Nephron progenitor cell (in vitro differentiated cells): ENCODE data around the gene FERMT3.

Experiments
- DNase-seq: peaks from one replicate; pipeline ENCODE4 v3.0.0; 2021
- H3K27ac Mint-ChIP-seq: 2 replicates; pipeline ENCODE4 v1.8.0; 2021; ENCODE audit warnings: mild to moderate bottlenecking, moderate library complexity, mixed read lengths
- H3K27me3 Mint-ChIP-seq: 2 replicates; pipeline ENCODE4 v1.8.0; 2021; ENCODE audit warnings: mild to moderate bottlenecking, low read depth, mixed read lengths; ENCODE audit not compliant: poor library complexity
- H3K36me3 Mint-ChIP-seq: 2 replicates; pipeline ENCODE4 v1.8.0; 2021; ENCODE audit warnings: low read depth, mixed read lengths
- H3K4me1 Mint-ChIP-seq: 2 replicates; pipeline ENCODE4 v1.8.0; 2021; ENCODE audit warnings: mixed read lengths
- H3K4me3 Mint-ChIP-seq: 2 replicates; pipeline ENCODE4 v1.8.0; 2021; ENCODE audit warnings: mild to moderate bottlenecking, moderate library complexity, mixed read lengths
- H3K9me3 Mint-ChIP-seq: 2 replicates; pipeline ENCODE4 v1.8.0; 2021; ENCODE audit warnings: mild to moderate bottlenecking, moderate library complexity, mixed read lengths
- TF ChIP-seq, protein P1 (sequence below): fragments of 200-600 bp; sonication (generic); IDR thresholded peaks from 2 replicates; pipeline ENCODE4 v1.5.0; 2021; ENCODE audit warnings: antibody characterized with exemption

Gene FERMT3

DNA sequence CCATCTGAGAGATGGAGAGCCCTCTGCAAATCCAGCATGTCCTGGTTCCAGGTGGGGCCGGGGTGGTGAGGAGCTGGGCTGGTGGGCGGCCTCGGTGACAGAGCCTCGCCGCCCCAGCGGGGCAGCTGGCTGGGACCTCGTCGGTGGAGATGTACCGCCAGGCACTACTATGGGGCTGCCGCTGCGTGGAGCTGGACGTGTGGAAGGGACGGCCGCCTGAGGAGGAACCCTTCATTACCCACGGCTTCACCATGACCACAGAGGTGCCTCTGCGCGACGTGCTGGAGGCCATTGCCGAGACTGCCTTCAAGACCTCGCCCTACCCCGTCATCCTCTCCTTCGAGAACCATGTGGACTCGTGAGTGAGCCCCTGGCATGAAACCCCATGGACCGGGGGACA, 51.8 kb downstream of the FERMT3 start:
- no peak for DNase-seq

DNA sequence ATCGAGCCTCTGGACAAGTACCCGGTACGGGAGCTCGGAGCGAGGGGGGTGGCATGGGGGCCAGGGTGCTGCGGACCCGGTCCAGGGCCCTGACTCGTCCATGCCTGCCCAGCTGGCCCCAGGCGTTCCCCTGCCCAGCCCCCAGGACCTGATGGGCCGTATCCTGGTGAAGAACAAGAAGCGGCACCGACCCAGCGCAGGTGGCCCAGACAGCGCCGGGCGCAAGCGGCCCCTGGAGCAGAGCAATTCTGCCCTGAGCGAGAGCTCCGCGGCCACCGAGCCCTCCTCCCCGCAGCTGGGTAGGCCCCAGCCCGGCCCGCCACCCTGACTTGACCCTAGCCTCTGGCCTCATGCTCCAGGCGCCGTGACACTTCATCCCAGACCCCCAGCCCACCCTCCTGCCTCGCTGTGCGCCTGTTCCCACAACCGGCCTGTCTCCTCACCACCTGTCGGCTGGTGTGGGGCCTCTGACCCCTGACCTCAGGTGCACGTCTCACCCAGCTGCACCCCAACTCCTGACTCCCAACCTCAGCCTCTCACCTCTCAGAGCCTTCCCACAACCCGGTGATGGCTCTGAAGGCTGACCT, 52.5 kb downstream of the FERMT3 start:
- DNase-seq: no peak
- H3K4me3 Mint-ChIP-seq: no peak overlapping the region
- TF ChIP-seq, protein P1, sequence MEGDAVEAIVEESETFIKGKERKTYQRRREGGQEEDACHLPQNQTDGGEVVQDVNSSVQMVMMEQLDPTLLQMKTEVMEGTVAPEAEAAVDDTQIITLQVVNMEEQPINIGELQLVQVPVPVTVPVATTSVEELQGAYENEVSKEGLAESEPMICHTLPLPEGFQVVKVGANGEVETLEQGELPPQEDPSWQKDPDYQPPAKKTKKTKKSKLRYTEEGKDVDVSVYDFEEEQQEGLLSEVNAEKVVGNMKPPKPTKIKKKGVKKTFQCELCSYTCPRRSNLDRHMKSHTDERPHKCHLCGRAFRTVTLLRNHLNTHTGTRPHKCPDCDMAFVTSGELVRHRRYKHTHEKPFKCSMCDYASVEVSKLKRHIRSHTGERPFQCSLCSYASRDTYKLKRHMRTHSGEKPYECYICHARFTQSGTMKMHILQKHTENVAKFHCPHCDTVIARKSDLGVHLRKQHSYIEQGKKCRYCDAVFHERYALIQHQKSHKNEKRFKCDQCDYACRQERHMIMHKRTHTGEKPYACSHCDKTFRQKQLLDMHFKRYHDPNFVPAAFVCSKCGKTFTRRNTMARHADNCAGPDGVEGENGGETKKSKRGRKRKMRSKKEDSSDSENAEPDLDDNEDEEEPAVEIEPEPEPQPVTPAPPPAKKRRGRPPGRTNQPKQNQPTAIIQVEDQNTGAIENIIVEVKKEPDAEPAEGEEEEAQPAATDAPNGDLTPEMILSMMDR: no peak
- H3K4me1 Mint-ChIP-seq: peaks cover 25% of the 10 kb centered on the region
- H3K27ac Mint-ChIP-seq: peak overlapping the region; percentile 89
- H3K36me3 Mint-ChIP-seq: peaks cover 21% of the 10 kb centered on the region
- H3K9me3 Mint-ChIP-seq: no peaks in the 10 kb centered on the region
- H3K27me3 Mint-ChIP-seq: peaks cover 2% of the 10 kb centered on the region

More for the DNA sequence above, 51.8 kb downstream of the FERMT3 start:
- Mint-ChIP-seq H3K9me3 (no peaks in the 10 kb centered on the region), H3K27ac (no peak overlapping the region), H3K4me3 (no peak overlapping the region), H3K27me3 (peaks cover 2% of the 10 kb centered on the region), H3K4me1 (peaks cover 26% of the 10 kb centered on the region), H3K36me3 (peaks cover 21% of the 10 kb centered on the region)
- TF ChIP-seq, protein P1: no peak

DNA sequence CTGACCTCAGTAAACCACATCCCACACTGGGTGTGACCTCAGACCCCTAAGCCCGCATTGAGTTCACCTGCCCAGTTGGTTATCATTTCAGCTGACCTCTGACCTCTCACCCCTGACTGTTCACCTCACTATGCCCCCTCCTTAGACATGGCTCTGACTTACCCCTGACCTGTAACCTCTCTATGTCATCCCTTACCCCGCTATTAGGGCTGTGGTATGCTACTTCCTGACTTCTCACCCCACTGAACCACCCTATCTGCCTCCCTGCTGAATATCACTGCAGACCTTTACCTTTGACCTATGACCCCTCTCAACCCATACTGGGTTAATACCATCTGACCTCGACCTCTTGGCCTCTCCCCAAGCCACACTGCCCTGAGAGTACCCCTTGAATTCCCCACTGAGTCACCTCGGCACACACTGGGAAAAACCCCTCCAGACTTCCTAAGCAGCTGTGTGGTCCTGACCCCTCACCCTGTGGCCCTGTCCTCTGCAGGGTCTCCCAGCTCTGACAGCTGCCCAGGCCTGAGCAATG, 53.1 kb downstream of the FERMT3 start:
- Mint-ChIP-seq H3K27me3 (peaks cover 2% of the 10 kb centered on the region), H3K4me3 (no peak overlapping the region), H3K36me3 (peaks cover 21% of the 10 kb centered on the region), H3K9me3 (no peaks in the 10 kb centered on the region), H3K27ac (peak overlapping the region; percentile 89), H3K4me1 (peaks cover 30% of the 10 kb centered on the region)
- TF ChIP-seq, protein P1: no peak
- no peak for DNase-seq

DNA sequence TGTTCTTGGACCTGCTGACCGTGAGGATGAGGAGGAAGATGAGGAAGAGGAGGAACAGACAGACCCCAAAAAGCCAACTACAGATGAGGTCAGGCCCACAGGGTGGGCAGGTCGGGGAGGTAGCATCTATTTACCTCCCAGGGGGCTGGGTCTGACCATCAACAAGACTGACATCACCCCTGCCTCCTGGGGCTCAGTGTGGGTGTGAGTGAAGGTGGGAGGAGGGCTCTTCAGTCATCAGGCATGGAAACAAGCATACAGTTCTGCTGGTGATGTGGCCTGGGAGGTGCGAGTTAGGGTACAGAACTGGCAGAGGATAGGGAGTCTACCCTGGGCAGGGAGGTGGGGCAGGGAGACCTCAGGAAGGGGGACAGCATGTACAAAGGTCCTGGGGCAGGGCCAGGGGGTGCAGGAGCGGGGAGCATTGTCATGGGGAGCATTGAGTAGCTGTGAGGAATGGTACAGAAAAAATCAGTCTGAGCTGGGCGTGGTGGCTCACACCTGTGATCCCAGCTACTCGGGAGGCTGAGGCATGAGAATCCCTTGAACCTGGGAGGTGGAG, 53.7 kb downstream of the FERMT3 start:
- no peak for DNase-seq
- no peaks in the 10 kb centered on the region for H3K9me3 Mint-ChIP-seq
- peak overlapping the region; percentile 89 for H3K27ac Mint-ChIP-seq
- H3K36me3 Mint-ChIP-seq: peaks cover 21% of the 10 kb centered on the region
- H3K27me3 Mint-ChIP-seq: peaks cover 2% of the 10 kb centered on the region
- TF ChIP-seq, protein P1: no peak
- no peak overlapping the region for H3K4me3 Mint-ChIP-seq
- peaks cover 30% of the 10 kb centered on the region for H3K4me1 Mint-ChIP-seq

DNA sequence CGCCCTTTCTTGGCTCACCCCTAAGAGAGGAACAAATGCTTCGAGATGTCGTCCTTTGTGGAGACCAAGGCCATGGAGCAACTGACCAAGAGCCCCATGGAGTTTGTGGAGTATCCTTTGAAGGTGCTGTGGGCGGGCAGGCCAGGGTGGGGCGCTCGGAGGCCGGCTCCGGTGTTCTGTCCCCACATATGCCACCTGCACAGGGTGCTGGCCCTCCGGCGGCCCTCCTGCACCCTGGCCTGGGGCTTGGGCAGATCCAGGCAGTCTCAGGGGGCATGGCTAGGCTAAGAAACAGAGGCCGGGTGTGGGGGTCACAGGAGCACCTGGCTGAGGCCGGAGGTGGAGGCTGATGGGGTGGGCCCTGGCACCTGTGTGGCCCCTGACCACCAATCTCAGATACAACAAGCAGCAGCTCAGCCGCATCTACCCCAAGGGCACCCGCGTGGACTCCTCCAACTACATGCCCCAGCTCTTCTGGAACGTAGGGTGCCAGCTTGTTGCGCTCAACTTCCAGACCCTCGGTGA, 55.1 kb downstream of the FERMT3 start:
- Mint-ChIP-seq H3K9me3 (no peaks in the 10 kb centered on the region), H3K27ac (no peak overlapping the region), H3K36me3 (peaks cover 21% of the 10 kb centered on the region), H3K4me3 (no peak overlapping the region), H3K4me1 (peaks cover 27% of the 10 kb centered on the region), H3K27me3 (peaks cover 2% of the 10 kb centered on the region)
- no peak for DNase-seq
- TF ChIP-seq, protein P1: no peak
